Stromal cell of bone marrow (primary cell): ENCODE results near the gene NDRG2.

ENCODE experiments used
- DNase-seq: peaks from one replicate; pipeline ENCODE4 v3.0.0-alpha.2; 2012; ENCODE audit warnings: low read depth

NDRG2 gene

GRCh38 chr14:21024585-21025370 lies at the start of gene NDRG2:
NDRG2 (minus strand) TSS chr14:21025061; CDS start chr14:21023315, 1,746 bp downstream.
- DNase-seq: no peak

GRCh38 chr14:21073921-21074320 lies 49.1 kb upstream of the NDRG2 start:
- no peak for DNase-seq

GRCh38 chr14:21072781-21073339 lies 48.0 kb upstream of the NDRG2 start:
- DNase-seq: no peak

DNA sequence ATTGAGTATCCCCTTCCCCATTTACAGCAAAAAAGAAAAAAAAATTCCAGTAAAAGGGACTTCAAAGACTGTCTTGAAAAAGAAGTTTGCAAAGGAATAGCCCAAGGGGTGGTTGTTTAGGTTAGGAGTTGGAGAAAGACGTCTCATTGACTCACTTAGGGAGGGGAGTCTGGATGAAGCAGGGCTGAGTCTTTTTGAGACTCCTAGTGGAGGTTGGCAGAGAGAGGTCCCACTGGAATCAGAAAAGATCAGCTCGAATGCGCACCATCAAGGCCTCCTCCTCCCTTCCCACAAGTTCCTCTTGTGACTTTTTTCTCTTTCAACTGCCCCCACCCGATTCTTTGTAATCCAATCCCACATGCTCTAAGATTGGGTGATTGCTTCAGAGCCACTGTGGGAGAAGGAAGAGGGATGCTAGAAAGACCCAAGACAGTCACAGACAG lies 47.2 kb upstream of the NDRG2 start:
- DNase-seq: peak; percentile 96

GRCh38 chr14:21071225-21072030 lies 46.6 kb upstream of the NDRG2 start:
- peak; percentile 88 for DNase-seq

GRCh38 chr14:21070610-21071224 lies 45.9 kb upstream of the NDRG2 start:
- no peak for DNase-seq

DNA sequence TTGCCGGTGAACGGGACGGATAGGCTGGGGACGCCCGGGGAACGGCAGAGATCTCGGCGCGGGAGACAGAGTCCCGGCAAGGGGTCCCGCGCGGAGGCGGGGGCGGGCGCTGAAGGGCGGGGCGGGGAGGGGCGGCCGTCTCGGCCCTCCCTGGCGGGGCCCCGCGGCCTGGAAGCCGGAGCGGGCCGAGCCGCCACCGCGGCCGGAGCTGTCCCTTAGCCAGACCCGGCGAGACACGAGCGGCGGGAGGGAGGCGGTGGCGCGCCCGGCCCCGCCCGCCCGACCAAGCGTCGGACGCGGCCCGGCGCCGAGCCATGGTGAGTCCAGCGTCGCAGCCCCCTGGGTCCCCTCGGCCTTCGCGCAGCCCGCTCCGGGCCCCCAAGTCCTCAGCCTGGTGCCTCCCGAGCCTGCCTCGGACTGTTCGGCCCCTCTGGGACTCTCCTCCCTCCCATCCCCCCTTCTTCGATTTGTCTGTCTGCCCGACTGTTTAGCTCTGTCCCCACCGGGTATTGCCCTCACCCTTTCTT lies 45.3 kb upstream of the NDRG2 start, which contains the start of gene ARHGEF40:
TSS of gene ARHGEF40 (plus strand) at position 222 of the 527 bp plus-strand sequence. CDS start at position 315, 93 bp downstream.
- no peak for DNase-seq

- DNase-seq: no peak
Measured at GRCh38 chr14:21069388-21070082, 44.7 kb upstream of the NDRG2 start.

DNA sequence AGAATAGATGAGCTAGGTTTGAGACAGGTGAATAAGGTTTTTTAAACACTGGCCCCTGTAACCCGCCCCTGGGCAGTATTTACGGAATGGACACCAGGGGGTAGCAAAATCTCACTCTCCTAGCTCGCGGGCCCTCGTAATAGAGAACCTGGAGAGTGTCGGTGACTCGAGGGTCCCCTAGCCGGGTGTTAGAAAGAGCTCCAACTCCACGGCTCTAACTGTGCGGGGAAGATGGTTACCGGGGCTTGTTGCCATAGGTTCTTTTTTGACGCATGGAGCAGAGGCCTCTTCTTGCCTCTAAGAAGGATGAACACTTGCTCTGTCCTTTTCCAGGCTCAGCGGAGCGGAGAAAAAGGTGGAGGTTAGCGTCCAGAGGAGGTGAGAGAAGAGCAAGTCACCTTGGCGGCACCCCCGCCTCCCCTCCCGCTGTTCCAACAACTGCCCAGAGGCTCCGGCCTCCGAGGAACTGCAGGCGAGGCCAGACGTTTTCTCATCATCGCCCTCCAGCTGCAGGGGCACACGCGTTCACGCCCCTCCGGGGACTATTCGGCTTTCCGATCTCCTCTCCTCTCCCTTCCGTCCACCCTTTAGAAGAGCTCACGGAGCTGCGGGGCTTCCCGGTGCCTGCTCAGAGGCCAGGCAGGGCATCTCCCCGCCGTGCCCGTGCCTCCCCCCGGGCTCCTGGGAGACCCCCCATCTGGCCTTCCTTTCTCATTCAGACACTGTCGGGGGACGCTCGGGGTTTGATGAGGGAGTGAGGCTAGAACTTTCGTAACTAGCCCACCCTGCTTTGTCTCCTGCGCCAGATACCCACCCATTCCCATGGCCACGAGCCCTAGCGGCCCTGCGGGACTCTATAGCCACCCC lies 43.9 kb upstream of the NDRG2 start:
- no peak for DNase-seq

- no peak for DNase-seq
Measured at GRCh38 chr14:21066882-21067502, 42.1 kb upstream of the NDRG2 start.

GRCh38 chr14:21063479-21063878 lies 38.6 kb upstream of the NDRG2 start:
- DNase-seq: no peak

- no peak for DNase-seq
Measured at GRCh38 chr14:21061347-21061668, 36.4 kb upstream of the NDRG2 start.

DNA sequence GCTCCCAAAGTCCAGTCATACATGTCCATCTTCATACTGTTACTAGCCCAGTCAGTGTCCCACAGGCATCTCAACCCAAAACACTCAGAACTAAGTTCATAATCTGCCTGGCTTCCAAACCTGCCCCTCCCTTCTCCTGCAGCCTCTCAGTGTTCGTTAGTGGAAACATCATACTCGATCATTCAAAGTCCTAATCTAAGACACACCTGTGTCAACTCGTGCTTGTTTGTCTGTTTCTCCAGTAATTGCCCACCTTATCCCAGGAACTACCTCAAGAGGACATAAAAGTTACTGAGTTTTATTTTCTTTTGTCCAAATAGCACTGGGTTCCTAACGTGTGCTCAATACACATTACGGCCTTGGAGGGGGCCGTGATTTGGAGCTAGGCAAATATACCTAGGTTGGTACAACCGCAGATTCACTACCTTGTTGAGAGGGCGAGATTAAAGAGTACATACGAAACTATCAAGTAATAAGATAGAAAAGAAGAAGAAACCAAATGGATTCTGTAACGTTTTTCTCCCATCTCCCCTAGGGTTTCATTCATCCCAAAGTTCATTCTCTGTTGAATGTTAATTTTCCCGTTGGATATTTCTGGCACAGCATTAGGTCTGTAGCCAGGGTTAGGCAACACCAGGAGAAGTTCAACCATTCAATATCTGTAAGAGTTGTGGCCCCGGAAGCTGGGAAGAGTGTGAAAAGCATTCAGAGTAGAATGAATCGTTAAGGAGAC lies 35.9 kb upstream of the NDRG2 start:
- DNase-seq: no peak

GRCh38 chr14:21059842-21060613 lies 35.2 kb upstream of the NDRG2 start:
- no peak for DNase-seq

- no peak for DNase-seq
Measured at GRCh38 chr14:21058903-21059302, 34.0 kb upstream of the NDRG2 start.

DNA sequence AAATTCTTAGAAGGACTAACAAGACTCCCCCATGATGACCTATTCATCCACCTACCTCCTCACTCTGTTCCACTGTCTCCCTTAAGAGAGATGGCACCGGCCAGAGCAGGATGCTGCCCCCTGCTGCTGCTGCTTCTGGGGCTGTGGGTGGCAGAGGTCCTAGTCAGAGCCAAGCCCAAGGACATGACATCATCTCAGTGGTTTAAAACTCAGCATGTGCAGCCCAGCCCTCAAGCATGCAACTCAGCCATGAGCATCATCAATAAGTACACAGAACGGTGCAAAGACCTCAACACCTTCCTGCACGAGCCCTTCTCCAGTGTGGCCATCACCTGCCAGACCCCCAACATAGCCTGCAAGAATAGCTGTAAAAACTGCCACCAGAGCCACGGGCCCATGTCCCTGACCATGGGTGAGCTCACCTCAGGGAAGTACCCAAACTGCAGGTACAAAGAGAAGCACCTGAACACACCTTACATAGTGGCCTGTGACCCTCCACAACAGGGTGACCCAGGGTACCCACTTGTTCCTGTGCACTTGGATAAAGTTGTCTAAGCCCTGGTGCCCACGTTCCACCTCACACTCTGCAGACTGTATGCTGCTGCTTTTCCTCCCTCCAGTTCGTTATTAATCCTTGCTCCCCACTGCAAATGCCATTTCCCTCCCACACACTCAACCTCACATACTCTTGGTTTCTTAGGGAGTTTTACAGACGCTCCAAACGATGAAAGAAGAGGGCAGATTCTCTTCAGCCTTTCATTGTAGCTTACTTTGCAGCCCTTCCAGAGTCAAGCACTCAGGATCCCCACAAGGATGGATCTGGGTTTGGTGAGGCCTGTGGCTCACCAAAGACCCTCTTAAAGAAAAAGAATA lies 33.2 kb upstream of the NDRG2 start, which contains the start of gene RNASE8:
TSS of gene RNASE8 (plus strand) at position 20 of the 873 bp plus-strand sequence. CDS start at position 91, 71 bp downstream.
- no peak for DNase-seq

GRCh38 chr14:21056520-21057163 lies 31.8 kb upstream of the NDRG2 start:
- peak; percentile 64 for DNase-seq
